H1 (cell line): ENCODE data around the gene RGP1. TPM values are rescaled to one million over a fixed set of nuclear protein-coding genes. Genes with fewer than 3 reads are reported as not detected.

Experiments used
- CBX8 ChIP-seq: fragments of 300-800, 300-1000 bp; sonication (generic); IDR thresholded peaks from 2 replicates; pipeline ENCODE4 v1.7.1; 2016; ENCODE audit warnings: low read depth, low read length, borderline replicate concordance
- CHD2 ChIP-seq: IDR thresholded peaks from 2 replicates; pipeline ENCODE4 v1.6.1; 2012; ENCODE audit warnings: low read length, improper control_type of control experiment
- EZH2 ChIP-seq: fragments of 200-600 bp; sonication (generic); IDR thresholded peaks from 2 replicates; pipeline ENCODE4 v1.7.1; 2012; ENCODE audit warnings: low read depth, mild to moderate bottlenecking, moderate library complexity, low read length, inconsistent platforms; ENCODE audit not compliant: severe bottlenecking
- PHF8 ChIP-seq: fragments of 200-600 bp; sonication (generic); conservative IDR thresholded peaks from 2 replicates; pipeline ENCODE4 v1.7.1; 2012; ENCODE audit warnings: low read depth, mild to moderate bottlenecking, inconsistent platforms, low read length, moderate library complexity
- SAP30 ChIP-seq: fragments of 300-600 bp; sonication (generic); IDR thresholded peaks from 2 replicates; pipeline ENCODE4 v1.7.1; 2012; ENCODE audit warnings: low read length, moderate library complexity, mild to moderate bottlenecking, inconsistent platforms; ENCODE audit not compliant: insufficient read depth, insufficient replicate concordance
- SRF ChIP-seq: IDR thresholded peaks from 2 replicates; pipeline ENCODE4 v1.6.1; 2011; ENCODE audit warnings: mild to moderate bottlenecking, low read depth, low read length, moderate library complexity
- TCF12 ChIP-seq: IDR thresholded peaks from 2 replicates; pipeline ENCODE4 v1.6.1; 2011; ENCODE audit warnings: low read depth, mild to moderate bottlenecking, low read length
- polyA plus RNA-seq, 7 experiments: library from polyadenylated mRNA; depleted of rRNA in 3 of 7; stranded (reverse) in 5 of 7; unstranded in 2 of 7; fragments of >200 nt in 5 of 7; fragments of 200-250 nt in 2 of 7; gene quantifications; 1 replicate in 5 of 7; 2 replicates in 1 of 7; 4 replicates in 1 of 7; pipeline versions ENCODE4 v1.2.1 to v1.2.3, GENCODE V29; 2011 to 2013; ENCODE audit warnings: missing spikeins in 2 of 7, mixed read lengths in 2 of 7
- total RNA-seq: library from RNA; stranded (reverse); fragmentation: NEBNext Ultra II Directional; extraction: Animal tissue kit (Norgen Biotek cat#: 25700); gene quantifications from 2 replicates; pipeline ENCODE4 v1.2.1, GENCODE V29; 2021
- TF ChIP-seq, protein P1 (sequence below): fragments of 300-600 bp; sonication (generic); IDR thresholded peaks from 2 replicates; pipeline ENCODE4 v1.7.1; 2012; ENCODE audit warnings: low read length, moderate library complexity, mild to moderate bottlenecking, inconsistent platforms; ENCODE audit not compliant: insufficient replicate concordance
- TF ChIP-seq, protein P2 (sequence below): IDR thresholded peaks from 2 replicates; pipeline ENCODE4 v1.6.1; 2012; ENCODE audit warnings: low read length, inconsistent platforms

RGP1 gene
- total and polyA plus RNA-seq, 2 of the 8 experiments (the other 6 are each of a cell fraction or from before 2014, with no cell fraction given), result 11.8 to 22.7 TPM

GRCh38 chr9:35769763-35770162 lies 20.7 kb downstream of the RGP1 start (continued):
- TF ChIP-seq, protein P1, sequence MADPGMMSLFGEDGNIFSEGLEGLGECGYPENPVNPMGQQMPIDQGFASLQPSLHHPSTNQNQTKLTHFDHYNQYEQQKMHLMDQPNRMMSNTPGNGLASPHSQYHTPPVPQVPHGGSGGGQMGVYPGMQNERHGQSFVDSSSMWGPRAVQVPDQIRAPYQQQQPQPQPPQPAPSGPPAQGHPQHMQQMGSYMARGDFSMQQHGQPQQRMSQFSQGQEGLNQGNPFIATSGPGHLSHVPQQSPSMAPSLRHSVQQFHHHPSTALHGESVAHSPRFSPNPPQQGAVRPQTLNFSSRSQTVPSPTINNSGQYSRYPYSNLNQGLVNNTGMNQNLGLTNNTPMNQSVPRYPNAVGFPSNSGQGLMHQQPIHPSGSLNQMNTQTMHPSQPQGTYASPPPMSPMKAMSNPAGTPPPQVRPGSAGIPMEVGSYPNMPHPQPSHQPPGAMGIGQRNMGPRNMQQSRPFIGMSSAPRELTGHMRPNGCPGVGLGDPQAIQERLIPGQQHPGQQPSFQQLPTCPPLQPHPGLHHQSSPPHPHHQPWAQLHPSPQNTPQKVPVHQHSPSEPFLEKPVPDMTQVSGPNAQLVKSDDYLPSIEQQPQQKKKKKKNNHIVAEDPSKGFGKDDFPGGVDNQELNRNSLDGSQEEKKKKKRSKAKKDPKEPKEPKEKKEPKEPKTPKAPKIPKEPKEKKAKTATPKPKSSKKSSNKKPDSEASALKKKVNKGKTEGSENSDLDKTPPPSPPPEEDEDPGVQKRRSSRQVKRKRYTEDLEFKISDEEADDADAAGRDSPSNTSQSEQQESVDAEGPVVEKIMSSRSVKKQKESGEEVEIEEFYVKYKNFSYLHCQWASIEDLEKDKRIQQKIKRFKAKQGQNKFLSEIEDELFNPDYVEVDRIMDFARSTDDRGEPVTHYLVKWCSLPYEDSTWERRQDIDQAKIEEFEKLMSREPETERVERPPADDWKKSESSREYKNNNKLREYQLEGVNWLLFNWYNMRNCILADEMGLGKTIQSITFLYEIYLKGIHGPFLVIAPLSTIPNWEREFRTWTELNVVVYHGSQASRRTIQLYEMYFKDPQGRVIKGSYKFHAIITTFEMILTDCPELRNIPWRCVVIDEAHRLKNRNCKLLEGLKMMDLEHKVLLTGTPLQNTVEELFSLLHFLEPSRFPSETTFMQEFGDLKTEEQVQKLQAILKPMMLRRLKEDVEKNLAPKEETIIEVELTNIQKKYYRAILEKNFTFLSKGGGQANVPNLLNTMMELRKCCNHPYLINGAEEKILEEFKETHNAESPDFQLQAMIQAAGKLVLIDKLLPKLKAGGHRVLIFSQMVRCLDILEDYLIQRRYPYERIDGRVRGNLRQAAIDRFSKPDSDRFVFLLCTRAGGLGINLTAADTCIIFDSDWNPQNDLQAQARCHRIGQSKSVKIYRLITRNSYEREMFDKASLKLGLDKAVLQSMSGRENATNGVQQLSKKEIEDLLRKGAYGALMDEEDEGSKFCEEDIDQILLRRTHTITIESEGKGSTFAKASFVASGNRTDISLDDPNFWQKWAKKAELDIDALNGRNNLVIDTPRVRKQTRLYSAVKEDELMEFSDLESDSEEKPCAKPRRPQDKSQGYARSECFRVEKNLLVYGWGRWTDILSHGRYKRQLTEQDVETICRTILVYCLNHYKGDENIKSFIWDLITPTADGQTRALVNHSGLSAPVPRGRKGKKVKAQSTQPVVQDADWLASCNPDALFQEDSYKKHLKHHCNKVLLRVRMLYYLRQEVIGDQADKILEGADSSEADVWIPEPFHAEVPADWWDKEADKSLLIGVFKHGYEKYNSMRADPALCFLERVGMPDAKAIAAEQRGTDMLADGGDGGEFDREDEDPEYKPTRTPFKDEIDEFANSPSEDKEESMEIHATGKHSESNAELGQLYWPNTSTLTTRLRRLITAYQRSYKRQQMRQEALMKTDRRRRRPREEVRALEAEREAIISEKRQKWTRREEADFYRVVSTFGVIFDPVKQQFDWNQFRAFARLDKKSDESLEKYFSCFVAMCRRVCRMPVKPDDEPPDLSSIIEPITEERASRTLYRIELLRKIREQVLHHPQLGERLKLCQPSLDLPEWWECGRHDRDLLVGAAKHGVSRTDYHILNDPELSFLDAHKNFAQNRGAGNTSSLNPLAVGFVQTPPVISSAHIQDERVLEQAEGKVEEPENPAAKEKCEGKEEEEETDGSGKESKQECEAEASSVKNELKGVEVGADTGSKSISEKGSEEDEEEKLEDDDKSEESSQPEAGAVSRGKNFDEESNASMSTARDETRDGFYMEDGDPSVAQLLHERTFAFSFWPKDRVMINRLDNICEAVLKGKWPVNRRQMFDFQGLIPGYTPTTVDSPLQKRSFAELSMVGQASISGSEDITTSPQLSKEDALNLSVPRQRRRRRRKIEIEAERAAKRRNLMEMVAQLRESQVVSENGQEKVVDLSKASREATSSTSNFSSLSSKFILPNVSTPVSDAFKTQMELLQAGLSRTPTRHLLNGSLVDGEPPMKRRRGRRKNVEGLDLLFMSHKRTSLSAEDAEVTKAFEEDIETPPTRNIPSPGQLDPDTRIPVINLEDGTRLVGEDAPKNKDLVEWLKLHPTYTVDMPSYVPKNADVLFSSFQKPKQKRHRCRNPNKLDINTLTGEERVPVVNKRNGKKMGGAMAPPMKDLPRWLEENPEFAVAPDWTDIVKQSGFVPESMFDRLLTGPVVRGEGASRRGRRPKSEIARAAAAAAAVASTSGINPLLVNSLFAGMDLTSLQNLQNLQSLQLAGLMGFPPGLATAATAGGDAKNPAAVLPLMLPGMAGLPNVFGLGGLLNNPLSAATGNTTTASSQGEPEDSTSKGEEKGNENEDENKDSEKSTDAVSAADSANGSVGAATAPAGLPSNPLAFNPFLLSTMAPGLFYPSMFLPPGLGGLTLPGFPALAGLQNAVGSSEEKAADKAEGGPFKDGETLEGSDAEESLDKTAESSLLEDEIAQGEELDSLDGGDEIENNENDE, result no peak
- TF ChIP-seq PHF8 (no peak), CHD2 (no peak), CBX8 (no peak), TCF12 (no peak), SRF (no peak), EZH2 (no peak), SAP30 (no peak)
- TF ChIP-seq, protein P2, sequence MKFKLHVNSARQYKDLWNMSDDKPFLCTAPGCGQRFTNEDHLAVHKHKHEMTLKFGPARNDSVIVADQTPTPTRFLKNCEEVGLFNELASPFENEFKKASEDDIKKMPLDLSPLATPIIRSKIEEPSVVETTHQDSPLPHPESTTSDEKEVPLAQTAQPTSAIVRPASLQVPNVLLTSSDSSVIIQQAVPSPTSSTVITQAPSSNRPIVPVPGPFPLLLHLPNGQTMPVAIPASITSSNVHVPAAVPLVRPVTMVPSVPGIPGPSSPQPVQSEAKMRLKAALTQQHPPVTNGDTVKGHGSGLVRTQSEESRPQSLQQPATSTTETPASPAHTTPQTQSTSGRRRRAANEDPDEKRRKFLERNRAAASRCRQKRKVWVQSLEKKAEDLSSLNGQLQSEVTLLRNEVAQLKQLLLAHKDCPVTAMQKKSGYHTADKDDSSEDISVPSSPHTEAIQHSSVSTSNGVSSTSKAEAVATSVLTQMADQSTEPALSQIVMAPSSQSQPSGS, result no peak
